ENCODE results near the gene EML1.

The EML1 gene

DNA sequence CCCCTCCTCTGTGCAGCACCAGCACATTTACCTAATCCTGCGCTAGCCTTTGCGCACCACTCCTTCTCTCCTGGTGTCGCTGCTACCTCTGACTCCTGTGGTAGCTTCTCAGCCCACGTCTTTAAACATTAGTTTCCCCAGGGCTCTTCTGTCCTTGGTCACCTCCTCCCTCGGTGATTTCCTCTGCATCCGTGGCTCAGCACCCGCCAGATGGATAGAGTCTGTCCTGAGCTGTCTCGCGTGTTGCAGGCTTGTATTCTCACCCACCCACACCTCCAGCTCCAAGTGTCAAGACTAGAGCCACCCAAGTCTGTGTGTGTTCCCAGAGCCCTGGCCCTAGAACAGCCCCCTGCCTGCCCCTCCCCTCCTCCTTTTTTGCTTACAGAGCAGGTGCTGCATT lies 83.2 kb downstream of the EML1 start:
- DNase-seq, result no peak

DNA sequence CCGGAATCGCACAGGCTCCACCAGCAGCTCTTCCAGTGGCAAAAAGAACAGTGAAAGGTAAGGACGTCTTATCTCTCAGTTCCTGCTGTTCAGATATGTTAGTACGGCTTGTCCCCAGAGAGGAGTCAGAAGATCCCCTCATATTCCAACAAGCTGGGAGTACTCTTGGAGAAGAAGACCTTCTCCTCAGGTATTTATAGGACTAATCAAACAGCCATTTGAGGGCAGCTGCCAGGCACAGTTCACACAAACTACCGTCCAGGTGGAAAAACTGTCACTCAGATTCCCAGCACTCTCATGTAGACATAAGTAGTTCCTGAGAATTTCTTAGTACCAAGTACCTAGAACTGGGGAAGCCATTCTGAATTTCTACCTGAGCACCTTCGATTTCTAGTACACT lies 85.3 kb downstream of the EML1 start:
- DNase-seq, result no peak

DNA sequence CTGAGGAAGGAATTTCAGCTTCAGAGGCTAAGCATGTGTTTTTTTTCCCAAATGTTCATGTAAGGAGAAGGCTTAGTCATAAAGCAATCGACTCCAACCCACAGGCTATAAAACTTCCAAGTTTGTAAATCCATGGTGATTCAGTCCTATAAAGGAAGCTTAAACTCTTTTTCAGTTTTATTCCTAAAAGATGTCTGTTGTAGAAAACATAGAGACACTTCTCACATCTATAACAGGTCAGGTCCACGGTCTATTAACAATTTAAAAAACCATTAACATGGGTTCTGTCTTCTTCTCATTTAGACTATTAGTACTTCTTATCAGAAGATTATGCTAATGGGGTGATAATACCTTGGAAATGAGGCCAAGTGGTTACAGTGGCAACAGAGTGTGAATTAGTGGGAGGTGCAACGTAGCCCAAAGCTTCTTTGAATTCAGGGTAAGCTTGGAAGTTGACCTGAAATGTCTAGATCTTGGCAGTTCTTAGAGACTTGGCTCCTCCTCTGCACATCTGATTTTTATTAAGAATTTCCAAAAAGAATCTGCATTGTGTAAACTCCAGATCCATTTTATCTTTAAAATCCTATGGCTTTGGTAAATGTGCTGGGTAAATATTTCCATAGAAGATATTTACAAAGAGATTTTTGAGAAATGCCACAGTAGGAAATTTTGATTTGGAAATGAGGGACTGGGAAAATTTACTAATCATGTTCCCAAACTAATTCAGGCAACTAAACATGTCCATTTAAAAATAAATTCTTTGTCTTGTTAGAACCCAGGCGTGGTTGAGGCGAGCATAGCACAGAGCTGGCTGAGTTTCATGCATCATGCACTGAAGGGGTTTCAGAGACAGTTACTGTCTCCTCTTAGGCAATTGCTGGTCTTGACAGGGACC lies 86.4 kb downstream of the EML1 start:
- DNase-seq, result no peak

DNA sequence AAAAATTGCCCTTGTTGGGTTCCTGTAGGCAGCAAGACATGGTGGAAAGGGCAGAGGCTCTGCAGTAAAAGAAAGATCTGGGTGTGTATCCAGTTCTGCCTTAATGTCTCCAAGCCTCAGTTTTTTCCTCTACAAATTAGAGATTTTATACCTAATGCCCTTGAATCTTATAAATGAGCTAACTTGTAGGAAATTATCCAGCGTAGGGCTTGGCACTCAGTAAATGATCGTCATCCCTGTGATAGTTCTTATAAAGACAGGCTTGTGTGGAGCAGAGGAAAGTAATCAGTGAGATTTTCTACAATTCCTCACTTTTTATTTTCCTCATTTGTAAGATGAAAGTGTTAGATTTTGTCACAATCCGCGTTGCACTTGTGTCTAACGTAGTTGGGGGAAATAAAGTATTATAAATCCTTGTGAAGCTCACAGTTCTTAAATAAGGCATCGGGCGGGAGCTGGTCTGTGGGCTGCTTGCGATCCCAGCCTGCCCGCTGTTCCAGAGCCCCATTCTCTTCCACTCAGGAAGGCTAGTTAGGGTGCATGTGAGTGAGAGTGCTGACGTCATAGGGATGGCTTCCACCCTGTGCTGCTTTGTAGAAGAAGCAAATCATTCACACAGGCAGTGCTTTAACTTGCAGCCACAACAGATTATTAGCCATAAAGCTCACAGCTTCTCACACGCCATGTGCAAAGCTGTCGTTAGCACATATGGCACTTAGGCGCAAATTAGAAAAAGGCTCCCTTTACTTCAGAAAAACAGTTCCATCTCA lies 87.6 kb downstream of the EML1 start:
- no peak for DNase-seq

DNA sequence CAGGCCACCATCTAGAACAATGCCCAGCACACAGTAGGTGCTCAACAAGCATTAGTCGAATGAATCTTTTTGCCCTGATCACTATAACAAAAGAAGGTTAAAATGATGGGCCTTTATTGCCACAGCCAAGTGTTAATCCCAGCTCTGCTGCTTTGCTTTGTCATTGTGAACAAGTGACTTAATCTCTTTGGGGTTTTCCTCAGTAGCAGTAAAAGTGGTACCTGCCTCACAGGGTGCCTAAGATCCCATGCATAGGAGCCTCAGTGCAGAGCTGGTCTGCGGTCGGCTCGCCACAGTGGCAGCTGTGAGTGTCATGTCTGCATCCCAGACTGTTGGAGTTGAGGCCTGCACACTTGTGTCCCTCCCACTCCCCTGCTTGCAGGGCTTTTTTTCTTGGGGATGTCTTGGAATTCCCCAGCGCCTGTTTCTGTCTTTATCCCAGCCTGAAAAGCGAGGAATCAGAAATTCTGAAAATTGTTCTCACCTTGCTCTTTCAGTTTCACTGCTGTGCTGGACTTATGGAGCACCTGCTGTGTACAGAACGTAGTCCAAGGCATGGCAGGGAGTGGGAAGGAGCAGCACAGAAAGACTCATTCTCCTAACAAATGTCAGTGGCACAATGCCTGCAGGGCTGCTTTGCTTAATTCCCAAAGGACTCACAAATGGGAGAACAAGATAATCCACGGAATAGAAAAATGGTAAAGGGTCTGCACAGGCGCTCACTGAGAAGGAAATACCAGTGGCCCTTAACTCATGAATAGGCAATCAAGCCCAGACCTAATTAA lies 90.8 kb downstream of the EML1 start:
- no peak for DNase-seq

DNA sequence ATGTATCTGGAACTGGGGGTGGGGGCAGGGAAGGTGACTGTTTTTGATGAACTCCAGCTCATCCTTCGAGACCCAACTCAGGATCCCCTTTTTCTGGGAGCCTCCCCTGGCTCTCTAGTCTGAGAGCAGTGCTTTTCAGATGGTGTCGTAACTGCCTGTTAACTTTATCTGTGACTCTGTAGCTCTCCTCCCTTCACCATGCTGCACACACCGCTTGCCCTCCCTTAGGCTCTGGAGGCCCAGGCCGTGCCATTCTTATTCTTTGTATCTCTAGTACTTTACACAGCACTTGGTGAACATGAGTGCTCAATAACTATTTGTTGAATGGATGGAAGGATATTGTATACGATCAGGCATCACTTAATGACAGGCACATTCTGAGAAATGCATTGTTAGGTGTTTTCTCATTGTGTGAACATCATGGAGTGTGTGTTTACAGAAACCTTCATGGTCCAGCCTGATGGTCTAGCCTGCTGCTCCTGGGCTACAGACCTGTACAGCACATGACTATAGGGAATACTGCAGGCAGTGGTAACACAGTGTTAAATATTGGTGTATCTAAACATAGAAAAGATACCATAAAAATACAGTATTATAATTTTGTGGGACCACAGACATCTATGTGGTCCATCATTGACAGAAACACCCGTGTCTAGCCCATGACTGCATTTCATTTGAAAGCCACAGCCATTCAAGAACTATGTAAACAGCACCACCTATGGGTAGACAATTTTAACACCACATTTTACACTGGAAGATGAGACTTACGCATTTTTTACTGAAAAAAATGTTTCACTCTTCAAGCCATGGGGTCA lies 91.8 kb downstream of the EML1 start:
- DNase-seq, result peak; percentile 75

DNA sequence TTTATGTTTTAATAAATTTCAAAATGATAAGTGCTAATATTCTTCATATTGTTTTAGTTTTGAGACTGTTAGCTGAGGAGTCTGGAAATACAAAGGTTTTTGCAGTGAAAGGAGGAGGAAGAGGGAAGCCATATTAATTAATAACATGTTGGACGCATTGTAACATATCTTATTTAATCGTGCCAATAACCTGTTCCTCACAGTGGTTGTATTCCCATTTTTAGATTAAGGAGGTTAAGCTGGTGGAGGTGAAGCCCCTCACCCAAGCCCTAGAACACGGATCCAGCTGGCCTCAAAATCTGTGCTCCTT lies 92.4 kb downstream of the EML1 start:
- no peak for DNase-seq

DNA sequence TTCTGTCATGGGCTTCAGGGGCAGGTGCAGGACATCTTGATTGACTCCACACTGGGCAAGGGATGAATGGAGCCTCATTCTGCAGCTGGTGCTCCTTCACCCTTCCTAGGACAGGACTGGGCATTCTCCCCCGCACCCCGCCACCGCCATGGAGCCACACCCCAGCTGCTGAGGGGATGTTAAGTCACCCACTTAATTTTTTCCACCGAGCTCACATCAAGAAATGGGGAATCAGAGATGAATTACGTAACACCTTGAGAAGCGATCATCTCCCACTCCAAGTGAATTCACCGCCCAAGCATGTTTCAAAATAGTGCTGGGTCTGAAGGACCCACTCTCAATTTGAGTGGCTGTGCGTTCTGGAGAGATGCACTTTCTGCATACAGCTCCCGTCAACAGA lies 94.2 kb downstream of the EML1 start:
- DNase-seq, result no peak

DNA sequence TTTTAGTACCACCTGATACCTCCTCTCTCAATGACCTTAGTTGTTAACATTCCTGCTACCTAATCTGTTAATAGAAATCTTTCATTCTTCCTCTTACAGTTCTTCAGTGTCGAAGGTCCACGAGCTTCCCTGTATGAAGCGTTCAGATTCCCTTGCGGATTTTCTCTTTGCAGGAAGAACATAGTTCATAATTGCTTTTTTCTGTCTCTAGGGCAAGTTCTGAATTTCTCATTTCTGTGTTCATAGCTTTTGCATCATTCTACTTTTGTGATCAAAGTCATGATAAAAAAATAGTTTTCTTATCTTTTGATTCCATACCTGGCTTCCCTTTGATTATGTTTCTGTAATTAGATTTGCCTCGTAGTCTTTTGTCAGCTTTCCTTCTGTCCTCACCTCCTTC lies 94.9 kb downstream of the EML1 start:
- no peak for DNase-seq

DNA sequence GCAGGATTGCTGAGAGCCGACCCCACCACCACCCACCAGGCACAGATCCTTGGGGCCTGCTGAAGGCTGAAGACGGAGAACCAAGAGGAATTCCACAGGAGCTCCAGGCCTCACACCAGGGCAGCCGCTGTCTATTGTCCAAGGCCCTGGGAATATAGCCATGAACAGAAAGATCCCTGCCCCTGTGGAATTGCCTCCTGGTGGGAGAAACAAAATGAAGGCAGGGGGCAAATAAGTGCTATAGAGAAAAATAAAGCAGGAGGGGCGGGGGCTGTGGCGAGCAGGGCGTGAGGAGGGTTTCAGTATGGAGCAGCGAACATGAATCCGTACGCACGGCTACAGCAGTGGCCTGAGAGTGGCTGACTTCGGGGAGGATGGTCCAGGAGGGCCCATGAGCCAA lies 96.1 kb downstream of the EML1 start:
- DNase-seq, result no peak

DNA sequence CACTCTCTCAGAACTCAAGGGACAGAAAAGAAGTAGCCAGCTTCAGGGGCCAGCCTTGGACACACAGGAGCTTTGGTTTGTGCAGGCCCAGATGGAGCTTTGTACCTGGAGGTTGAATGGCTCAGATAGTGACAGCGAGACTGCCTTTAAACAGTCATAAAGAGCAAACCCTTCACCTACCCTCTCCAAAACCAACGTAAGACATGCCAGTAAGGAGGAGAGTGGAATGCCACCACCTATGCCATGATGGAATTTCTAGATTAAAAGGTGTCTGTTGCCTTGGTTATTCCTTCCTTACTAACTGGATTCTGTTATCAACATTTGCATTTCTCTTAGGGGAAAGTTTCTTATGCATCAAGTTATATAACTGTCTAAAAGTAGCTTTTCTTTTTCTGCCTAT lies 98.1 kb downstream of the EML1 start:
- DNase-seq, result no peak

DNA sequence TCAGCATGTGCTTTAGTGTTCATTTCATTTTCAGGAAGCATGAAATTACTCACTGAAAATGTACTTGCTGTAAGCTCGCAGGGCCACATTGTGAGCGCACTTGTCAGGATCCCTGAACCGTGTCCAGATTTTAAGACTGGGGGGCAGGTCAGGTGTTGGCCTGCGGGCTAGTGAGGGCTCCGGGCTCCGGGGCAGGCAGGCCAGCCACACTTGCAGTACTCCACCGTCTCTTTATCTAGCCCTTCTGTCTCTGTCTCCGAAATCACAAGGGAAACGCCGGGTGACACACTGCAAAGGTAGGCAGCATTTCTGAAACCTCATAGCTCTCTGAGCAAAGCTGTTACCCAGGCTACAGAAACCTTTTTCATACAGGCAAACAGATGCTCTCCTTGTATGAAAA lies 98.7 kb downstream of the EML1 start:
- no peak for DNase-seq

DNA sequence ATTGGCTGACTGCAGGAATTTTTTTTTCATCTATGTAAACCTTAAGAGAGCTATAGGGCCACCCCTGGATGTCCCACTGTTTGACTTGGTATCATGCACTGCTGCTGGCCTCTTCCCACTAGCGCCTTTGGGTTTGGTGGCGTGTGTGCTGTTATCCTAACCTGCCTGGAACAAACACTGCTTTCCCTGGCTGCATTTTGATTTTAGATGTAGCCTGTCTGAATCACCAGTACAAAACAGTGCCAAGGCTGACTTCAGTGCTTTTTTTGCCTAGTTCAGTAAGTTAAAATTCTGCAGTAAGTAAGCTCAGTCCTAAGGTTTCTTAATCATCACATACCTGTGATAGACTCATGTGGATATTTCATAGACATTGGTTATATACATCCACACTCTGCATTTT lies 99.2 kb downstream of the EML1 start:
- DNase-seq, result no peak

DNA sequence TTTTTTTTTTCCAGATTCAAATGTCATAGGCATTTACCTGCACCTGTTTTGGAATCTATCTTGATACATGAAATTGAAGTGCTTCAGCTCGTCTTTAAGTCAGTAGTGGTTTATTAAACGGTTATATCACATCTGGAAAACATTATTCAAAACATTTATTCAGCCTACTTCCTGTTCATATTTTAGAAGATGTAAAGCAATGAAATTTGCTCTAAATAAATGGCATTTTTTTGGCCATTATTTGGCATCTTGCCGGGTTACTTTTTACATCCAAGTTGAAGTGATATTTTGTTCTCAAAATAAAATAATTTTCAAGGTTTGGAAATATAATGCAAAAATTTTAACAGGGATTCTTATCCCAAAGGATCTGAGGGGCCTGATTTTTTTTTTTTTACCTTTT lies 103.1 kb downstream of the EML1 start:
- no peak for DNase-seq

DNA sequence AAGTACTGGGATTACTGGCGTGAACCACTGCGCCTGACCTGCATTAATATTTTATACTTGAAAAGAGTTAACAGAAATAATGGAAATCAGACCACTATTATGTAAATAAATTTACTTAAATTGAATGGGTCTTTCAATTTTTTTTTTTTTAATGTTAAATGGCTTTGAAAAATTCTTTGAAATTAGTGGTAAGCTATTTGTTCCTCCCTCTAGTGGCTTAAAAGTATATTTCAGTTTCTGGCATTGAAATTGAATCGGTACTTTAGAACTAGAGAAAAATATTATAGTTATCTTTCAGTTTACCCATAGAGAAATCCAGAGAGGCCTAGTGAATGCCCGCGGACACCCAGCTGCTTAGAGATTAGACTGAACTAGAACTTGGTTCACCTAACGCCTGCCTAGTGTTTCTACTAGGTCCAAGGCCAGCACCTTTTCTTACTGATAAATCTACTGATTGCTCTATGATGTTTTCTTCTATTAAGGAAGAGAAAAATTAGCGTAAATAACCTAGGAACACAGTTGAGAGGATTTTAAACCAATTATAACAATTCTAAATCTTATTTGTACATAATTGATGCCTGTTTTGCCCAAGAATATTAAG lies 106.5 kb downstream of the EML1 start:
- peak; percentile 37 for DNase-seq

DNA sequence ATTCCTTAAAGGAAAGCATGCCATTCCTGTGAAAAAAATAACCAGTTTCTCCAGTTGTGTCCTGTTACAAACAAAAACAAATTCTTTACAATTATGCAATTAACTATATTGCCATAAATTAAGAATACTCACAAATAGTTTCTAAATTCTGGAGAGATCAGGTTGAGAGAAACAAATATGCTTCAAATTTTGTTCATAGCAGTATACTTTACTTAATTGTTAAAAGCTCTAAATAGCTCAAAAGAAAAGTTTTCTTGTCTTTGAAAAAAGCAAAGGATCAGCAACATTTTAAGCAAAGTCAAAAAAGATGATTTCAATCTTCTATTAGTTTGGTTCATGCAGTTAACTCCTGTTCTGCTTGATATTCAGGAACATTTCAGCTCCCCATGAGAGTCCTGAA lies 109.7 kb downstream of the EML1 start:
- no peak for DNase-seq

DNA sequence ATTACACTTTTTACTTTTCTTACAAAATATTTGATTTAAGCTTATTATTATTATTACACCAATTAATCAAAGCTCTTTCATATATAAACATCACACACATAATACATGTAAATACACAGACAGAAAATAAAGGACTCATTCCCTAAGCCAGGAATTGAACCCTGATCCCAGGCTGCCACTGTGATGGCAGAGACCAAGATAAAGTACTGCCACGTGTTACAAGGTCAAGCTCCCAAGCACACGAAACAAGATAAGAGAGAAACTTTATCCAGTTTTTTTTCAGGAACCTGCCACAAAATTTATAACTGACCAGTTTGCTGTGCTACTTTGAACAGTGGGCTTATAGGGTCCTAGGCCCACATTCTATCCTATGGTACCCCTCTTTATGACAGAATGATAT lies 111.3 kb downstream of the EML1 start:
- no peak for DNase-seq

DNA sequence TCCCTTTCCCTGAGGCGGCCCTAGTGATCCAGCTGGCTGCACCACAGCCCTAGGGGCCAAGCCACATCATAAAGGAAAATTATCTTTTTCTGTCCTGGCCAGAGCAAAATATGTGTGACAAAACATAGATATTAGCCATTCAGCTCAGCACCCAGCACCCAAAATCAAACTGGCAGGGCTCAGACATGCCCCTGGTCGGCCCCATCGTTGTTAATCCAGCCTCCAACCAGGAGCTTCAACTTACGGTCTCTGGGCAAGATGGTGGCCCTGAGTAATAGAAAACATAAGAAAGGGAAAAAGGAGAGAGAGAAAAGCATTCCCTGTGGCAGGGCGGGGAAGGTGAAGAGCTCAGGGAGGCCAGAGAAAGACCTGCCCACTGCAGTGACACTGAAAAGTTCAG lies 111.9 kb downstream of the EML1 start:
- no peak for DNase-seq

DNA sequence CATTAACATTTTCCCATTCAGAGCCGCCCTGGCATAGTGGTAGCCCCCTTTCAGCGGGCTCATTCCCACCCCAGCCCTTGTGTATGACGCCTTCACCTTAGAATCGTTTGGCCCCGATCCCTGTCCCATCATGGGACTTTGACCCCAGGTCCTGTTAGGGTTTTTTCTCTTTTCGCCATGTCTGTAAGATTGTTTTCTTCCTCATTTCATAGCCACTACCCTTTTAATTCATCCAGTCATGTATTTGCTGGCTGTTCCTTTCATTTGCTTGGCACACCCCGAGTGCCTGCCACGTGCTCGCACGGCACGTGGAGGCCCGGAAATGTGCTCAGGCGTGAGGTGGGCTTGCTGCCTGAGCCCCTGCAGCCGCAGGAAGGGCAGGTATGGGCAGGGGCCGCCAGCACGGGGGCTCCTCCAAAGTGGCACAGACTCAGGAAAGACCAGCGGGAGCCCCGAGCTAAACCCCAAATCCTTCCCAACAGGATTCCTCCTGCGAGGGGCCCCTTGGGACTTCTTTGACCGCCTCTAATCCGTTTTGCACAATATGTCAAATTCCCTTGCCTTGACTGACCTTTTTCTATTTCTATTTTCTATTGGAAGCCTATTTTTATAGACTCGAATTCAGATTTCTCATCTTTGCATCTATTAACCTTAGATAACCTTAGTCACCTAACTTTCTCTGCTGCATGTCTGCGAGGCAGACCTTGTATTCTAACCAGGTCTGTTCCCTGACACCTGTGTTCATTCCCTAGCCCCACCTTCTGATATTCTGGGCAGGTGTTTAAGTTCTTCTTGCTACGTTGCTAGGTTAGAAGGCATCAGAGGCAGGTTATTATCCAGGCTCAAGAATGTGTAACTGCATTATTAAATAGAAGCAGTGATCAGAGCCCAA lies 114.8 kb downstream of the EML1 start:
- DNase-seq, result no peak

DNA sequence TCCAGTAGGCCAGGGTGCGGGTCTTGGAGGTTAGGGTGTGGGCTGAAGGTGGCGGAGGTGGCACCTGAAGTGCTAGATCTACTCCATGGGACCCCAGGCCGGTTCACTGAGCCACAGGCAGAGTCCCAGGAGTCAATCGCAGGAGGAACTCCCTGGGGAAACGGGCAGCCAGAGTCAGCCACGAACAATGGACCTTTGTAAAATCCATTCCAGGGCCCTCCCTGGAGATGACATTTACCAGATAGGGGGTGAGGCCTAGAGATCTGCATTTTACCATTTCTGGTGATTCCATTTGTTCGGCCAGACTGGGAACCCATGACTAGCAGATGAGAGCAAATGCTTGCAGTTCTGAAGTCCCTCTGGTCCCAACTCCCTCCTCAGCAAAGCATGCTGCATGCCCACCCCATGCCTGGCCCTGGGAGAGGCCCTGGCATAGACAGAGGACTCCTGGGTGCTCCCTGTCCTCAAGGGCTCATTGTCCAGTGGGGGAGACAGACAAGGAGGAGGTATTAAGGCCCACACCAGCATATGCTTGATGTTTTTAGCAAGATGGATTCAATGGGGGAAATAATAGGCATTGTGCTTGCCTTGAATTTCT lies 115.5 kb downstream of the EML1 start:
- DNase-seq, result no peak

DNA sequence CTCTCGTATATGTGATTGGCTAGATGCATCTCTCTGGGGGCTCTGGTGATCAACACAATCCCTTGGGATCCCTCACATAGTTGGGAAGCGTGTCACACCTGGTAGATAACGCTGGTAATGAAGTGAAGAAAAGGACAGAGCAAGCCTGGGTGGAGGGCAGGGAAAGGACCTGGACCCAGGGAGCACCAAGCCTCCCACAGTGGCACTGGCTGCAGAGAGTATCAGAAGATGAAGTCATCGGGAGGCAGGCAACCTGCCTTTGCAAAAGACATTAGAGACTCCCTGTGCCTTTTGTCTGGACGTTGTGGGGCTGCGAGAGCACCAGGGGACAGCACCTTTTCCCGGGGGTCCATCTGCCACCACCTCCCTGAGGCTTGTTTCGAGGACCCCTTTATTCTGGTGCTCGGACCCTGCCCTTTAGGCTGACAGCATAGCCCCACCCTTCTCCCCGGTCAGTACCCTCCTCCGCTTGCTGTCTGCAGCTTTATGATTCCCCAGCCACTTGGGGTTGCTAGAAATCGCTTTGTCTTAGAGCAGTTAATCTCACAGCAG lies 116.4 kb downstream of the EML1 start:
- no peak for DNase-seq

All from NCI-H510A treated with DMSO at 0.1 percent for 48 hours (cell line).